Measurements from ENCODE around the gene AK8.

Gene AK8

GRCh38 chr9:132703336-132703735 lies 174.7 kb downstream of the AK8 start:
- H3K27ac ChIP-seq, result no peak overlapping the region
- no peak for TF ChIP-seq CTCF (conservative IDR thresholded peaks at IDR 0.05; ENCODE audit: low read depth, low read length)
- H3K9ac ChIP-seq, result no peak overlapping the region
- no peaks in the 10 kb centered on the region for H4K20me1 ChIP-seq (ENCODE audit: insufficient read depth)
- no peaks in the 10 kb centered on the region; the same call in 1 of the 2 replicates for H3K36me3 ChIP-seq (ENCODE audit: insufficient read depth)
- no peaks in the 10 kb centered on the region for H3K27me3 ChIP-seq (ENCODE audit: insufficient read depth, low read depth)
- H3K4me3 ChIP-seq (IDR thresholded peaks at IDR 0.05; ENCODE audit: insufficient read depth, low read depth, low read length), result no peak overlapping the region
- H3K4me1 ChIP-seq (ENCODE audit: low read depth, poor library complexity, severe bottlenecking), result no peaks in the 10 kb centered on the region
- H3K4me2 ChIP-seq, result no peak overlapping the region
- H3K79me2 ChIP-seq (ENCODE audit: insufficient read depth, low read depth), result no peaks in the 10 kb centered on the region
- no peak overlapping the region for H2AFZ ChIP-seq (ENCODE audit: low read depth)

GRCh38 chr9:132702254-132702653 lies 175.8 kb downstream of the AK8 start:
- H2AFZ ChIP-seq (ENCODE audit: low read depth), result no peak overlapping the region
- no peak overlapping the region for H3K4me3 ChIP-seq (IDR thresholded peaks at IDR 0.05; ENCODE audit: insufficient read depth, low read depth, low read length)
- no peaks in the 10 kb centered on the region for H4K20me1 ChIP-seq (ENCODE audit: insufficient read depth)
- no peaks in the 10 kb centered on the region for H3K4me1 ChIP-seq (ENCODE audit: low read depth, poor library complexity, severe bottlenecking)
- TF ChIP-seq CTCF (conservative IDR thresholded peaks at IDR 0.05; ENCODE audit: low read depth, low read length), result no peak
- H3K27me3 ChIP-seq (ENCODE audit: insufficient read depth, low read depth), result no peaks in the 10 kb centered on the region
- H3K79me2 ChIP-seq (ENCODE audit: insufficient read depth, low read depth), result no peaks in the 10 kb centered on the region
- no peaks in the 10 kb centered on the region; the same call in 1 of the 2 replicates for H3K36me3 ChIP-seq (ENCODE audit: insufficient read depth)
- no peak overlapping the region for H3K4me2 ChIP-seq
- no peak overlapping the region for H3K9ac ChIP-seq
- no peak overlapping the region for H3K27ac ChIP-seq

GRCh38 chr9:132699956-132700355 lies 178.1 kb downstream of the AK8 start:
- no peaks in the 10 kb centered on the region for H3K4me1 ChIP-seq (ENCODE audit: low read depth, poor library complexity, severe bottlenecking)
- no peak overlapping the region for H3K4me2 ChIP-seq
- H3K4me3 ChIP-seq (IDR thresholded peaks at IDR 0.05; ENCODE audit: insufficient read depth, low read depth, low read length), result no peak overlapping the region
- H3K27me3 ChIP-seq (ENCODE audit: insufficient read depth, low read depth), result no peaks in the 10 kb centered on the region
- H3K27ac ChIP-seq, result no peak overlapping the region
- no peak overlapping the region for H3K9ac ChIP-seq
- no peaks in the 10 kb centered on the region for H3K79me2 ChIP-seq (ENCODE audit: insufficient read depth, low read depth)
- no peaks in the 10 kb centered on the region; the same call in 1 of the 2 replicates for H3K36me3 ChIP-seq (ENCODE audit: insufficient read depth)
- no peak for TF ChIP-seq CTCF (conservative IDR thresholded peaks at IDR 0.05; ENCODE audit: low read depth, low read length)
- H2AFZ ChIP-seq (ENCODE audit: low read depth), result no peak overlapping the region
- H4K20me1 ChIP-seq (ENCODE audit: insufficient read depth), result no peaks in the 10 kb centered on the region

- no peak overlapping the region for H3K4me3 ChIP-seq (IDR thresholded peaks at IDR 0.05; ENCODE audit: insufficient read depth, low read depth, low read length)
- H3K36me3 ChIP-seq (ENCODE audit: insufficient read depth), result no peaks in the 10 kb centered on the region; the same call in 1 of the 2 replicates
- no peaks in the 10 kb centered on the region for H3K79me2 ChIP-seq (ENCODE audit: insufficient read depth, low read depth)
- no peaks in the 10 kb centered on the region for H4K20me1 ChIP-seq (ENCODE audit: insufficient read depth)
- H3K4me1 ChIP-seq (ENCODE audit: low read depth, poor library complexity, severe bottlenecking), result no peaks in the 10 kb centered on the region
- no peak for TF ChIP-seq CTCF (conservative IDR thresholded peaks at IDR 0.05; ENCODE audit: low read depth, low read length)
- no peak overlapping the region for H3K27ac ChIP-seq
- no peaks in the 10 kb centered on the region for H3K27me3 ChIP-seq (ENCODE audit: insufficient read depth, low read depth)
- no peak overlapping the region for H3K4me2 ChIP-seq
- H3K9ac ChIP-seq, result no peak overlapping the region
- no peak overlapping the region for H2AFZ ChIP-seq (ENCODE audit: low read depth)
These were observed 179.1 kb downstream of the AK8 start for GRCh38 chr9:132698989-132699388.
